LNCAP (cell line): ENCODE data around the gene HEATR9.

ENCODE experiments used
- CTCF ChIP-seq: fragments of 450-650 bp; IDR thresholded peaks from 2 replicates; pipeline ENCODE4 v1.5.1; 2017; ENCODE audit warnings: mild to moderate bottlenecking

The HEATR9 gene

GRCh38 chr17:35890774-35891155, 22.1 kb upstream of the HEATR9 start:
- TF ChIP-seq CTCF: no peak

- TF ChIP-seq CTCF: no peak
Measured at GRCh38 chr17:35889818-35890773, 21.4 kb upstream of the HEATR9 start.

GRCh38 chr17:35889241-35889640, 20.6 kb upstream of the HEATR9 start:
- no peak for TF ChIP-seq CTCF

GRCh38 chr17:35879773-35880654, 11.3 kb upstream of the HEATR9 start, which contains the start of gene CCL5:
Gene CCL5 (minus strand): TSS chr17:35880360.
- no peak for TF ChIP-seq CTCF

GRCh38 chr17:35878361-35878760, 9.7 kb upstream of the HEATR9 start:
- TF ChIP-seq CTCF: no peak

- no peak for TF ChIP-seq CTCF
Measured at GRCh38 chr17:35877345-35878029, 8.8 kb upstream of the HEATR9 start.

- TF ChIP-seq CTCF: no peak
Measured at GRCh38 chr17:35876534-35876933, 7.8 kb upstream of the HEATR9 start.
